B cell (primary cell): ENCODE data around the gene MAP6. TPM values are rescaled to one million over a fixed set of nuclear protein-coding genes. Genes with fewer than 3 reads are reported as not detected.

Source experiments
- ATAC-seq: fragments of 200-7000 bp; cut with Tn5 transposase; one replicate; pipeline ENCODE4 v1.10.0; 2021; ENCODE audit warnings: low read depth, mild to moderate bottlenecking, moderate number of reproducible peaks, moderate library complexity
- CTCF ChIA-PET: fragments of 350-600 bp; sonication (Branson Sonifier 250); formaldehyde crosslinking; loops from one replicate; lab custom pipeline; 2021; ENCODE audit warnings: antibody characterized with exemption, inconsistent platforms; lab: Charles Lee
- POLR2A ChIA-PET: fragments of 350-600 bp; sonication (Branson Sonifier 250); formaldehyde crosslinking; loops from one replicate; lab custom pipeline; 2021; ENCODE audit warnings: antibody characterized with exemption; lab: Charles Lee
- DNase-seq: peaks from one replicate; pipeline ENCODE4 v3.0.0; 2013
- H2AFZ ChIP-seq: 2 replicates; pipeline ENCODE4 v1.6.1; 2012; ENCODE audit warnings: mild to moderate bottlenecking, low read depth, low read length; ENCODE audit not compliant: insufficient read depth, poor library complexity, severe bottlenecking
- H3K27ac ChIP-seq, 2 donors: 1 replicate in 1 of 2; 2 replicates in 1 of 2; pipeline ENCODE4 v1.5.1; 2012 to 2013; ENCODE audit warnings: low read length in 2 of 2, mild to moderate bottlenecking in 2 of 2, moderate library complexity in 1 of 2
- H3K27me3 ChIP-seq, 4 experiments: fragments of 200-600 bp in 1 of 4; sonication (generic) in 1 of 4; replicated peaks in 1 of 4; 1 replicate in 2 of 4; 2 replicates in 2 of 4; pipeline versions ENCODE4 v1.6.1 to v1.7.0; 2013 to 2016; ENCODE audit warnings: low read length in 3 of 4, mild to moderate bottlenecking in 2 of 4, mixed read lengths in 1 of 4, moderate library complexity in 1 of 4; ENCODE audit not compliant: insufficient read depth in 4 of 4, control insufficient read depth in 3 of 4; ENCODE audit errors: control extremely low read depth in 1 of 4
- H3K36me3 ChIP-seq, 2 experiments: replicated peaks in 1 of 2; 1 replicate in 1 of 2; 2 replicates in 1 of 2; pipeline versions ENCODE4 v1.6.1 to v1.7.1; 2013; ENCODE audit warnings: low read length in 1 of 2; ENCODE audit not compliant: insufficient read depth in 2 of 2, control insufficient read depth in 1 of 2; ENCODE audit errors: control extremely low read depth in 1 of 2, extremely low read depth in 1 of 2
- H3K4me1 ChIP-seq, 2 donors: fragments of 200-600 bp in 1 of 2; sonication (generic) in 1 of 2; 1 replicate in 1 of 2; 2 replicates in 1 of 2; pipeline versions ENCODE4 v1.5.1 to v1.6.1; 2013 to 2017; ENCODE audit warnings: low read length in 2 of 2; ENCODE audit not compliant: control insufficient read depth in 2 of 2, insufficient read depth in 2 of 2
- H3K4me2 ChIP-seq: replicated peaks from 2 replicates; pipeline ENCODE3; 2012; ENCODE audit warnings: mild to moderate bottlenecking, low read depth, low read length; ENCODE audit not compliant: poor library complexity, severe bottlenecking
- H3K4me3 ChIP-seq, 5 experiments: fragments of 200-600 bp in 1 of 5; sonication (generic) in 1 of 5; 1 replicate in 3 of 5; 2 replicates in 2 of 5; pipeline versions ENCODE4 v1.5.1 to v1.7.0; 2011 to 2016; ENCODE audit warnings: low read length in 4 of 5, mild to moderate bottlenecking in 4 of 5, low read depth in 2 of 5, control low read depth in 1 of 5, moderate library complexity in 1 of 5; ENCODE audit not compliant: insufficient read depth in 1 of 5; ENCODE audit errors: control extremely low read depth in 1 of 5, extremely low read depth in 1 of 5
- H3K79me2 ChIP-seq: fragments of 200-600 bp; sonication (generic); one replicate; pipeline ENCODE4 v1.6.0; 2016; ENCODE audit warnings: low read length; ENCODE audit not compliant: control insufficient read depth, insufficient read depth
- H3K9ac ChIP-seq: fragments of 200-600 bp; sonication (generic); 2 replicates; pipeline ENCODE4 v1.6.1; 2017; ENCODE audit warnings: mild to moderate bottlenecking, low read length, moderate library complexity
- H3K9me3 ChIP-seq, 3 donors: one replicate each; pipeline versions ENCODE4 v1.6.1 to v1.7.1; 2013; ENCODE audit warnings: low read length in 2 of 3; ENCODE audit not compliant: control insufficient read depth in 2 of 3, insufficient read depth in 1 of 3; ENCODE audit errors: control extremely low read depth in 1 of 3
- H4K20me1 ChIP-seq: 2 replicates; pipeline ENCODE4 v1.6.0; 2012; ENCODE audit warnings: mild to moderate bottlenecking, low read length; ENCODE audit not compliant: insufficient read depth, control insufficient read depth, poor library complexity, severe bottlenecking
- H3K27ac Mint-ChIP-seq: one replicate; pipeline ENCODE4 v1.8.0; 2021; ENCODE audit warnings: mixed read lengths
- H3K27me3 Mint-ChIP-seq: one replicate; pipeline ENCODE4 v1.8.0; 2021; ENCODE audit warnings: mixed read lengths
- H3K4me1 Mint-ChIP-seq: one replicate; pipeline ENCODE4 v1.8.0; 2021; ENCODE audit warnings: mixed read lengths
- H3K4me3 Mint-ChIP-seq: one replicate; pipeline ENCODE4 v1.8.0; 2021; ENCODE audit warnings: mixed read lengths
- H3K9me3 Mint-ChIP-seq: one replicate; pipeline ENCODE4 v1.8.0; 2022; ENCODE audit warnings: mixed read lengths; ENCODE audit not compliant: insufficient read depth
- EZH2 ChIP-seq: IDR thresholded peaks from 2 replicates; pipeline ENCODE4 v1.6.1; 2012; ENCODE audit warnings: borderline replicate concordance, low read depth, mild to moderate bottlenecking, moderate library complexity, low read length; ENCODE audit not compliant: insufficient read depth, poor library complexity, severe bottlenecking
- WGBS: methylation state at CpG from one replicate; pipeline ENCODE4 v1.1.5; 2013; ENCODE audit warnings: missing lambda C conversion rate; ENCODE audit not compliant: insufficient coverage; 5-methylcytosine and 5-hydroxymethylcytosine counted together
- intact Hi-C: fragments of 100-400 bp; cut with micrococcal nuclease; formaldehyde crosslinking; loops from one replicate; pipeline ENCODE4 v1.10.0; 2022
- polyA plus RNA-seq: library from polyadenylated mRNA; depleted of rRNA; stranded (reverse); fragments of >200 nt; gene quantifications from 2 replicates; pipeline ENCODE4 v1.2.3, GENCODE V29; 2012
- total RNA-seq, 2 donors: library from RNA; stranded (reverse); fragments of 120-200 nt in 1 of 2; gene quantifications; 1 replicate in 1 of 2; 2 replicates in 1 of 2; pipeline versions ENCODE4 v1.2.3 to v1.2.4, GENCODE V29; 2013 to 2022
- TF ChIP-seq, protein P1 (sequence below): fragments of 200-600 bp; IDR thresholded peaks from one replicate; pipeline ENCODE4 v1.8.0; 2022; ENCODE audit warnings: antibody characterized with exemption, mild to moderate bottlenecking

MAP6 gene
- total and polyA plus RNA-seq, 2 donors (not counting 1 experiment from before 2014, with no cell fraction given), result 0.54 to 0.57 TPM

DNA sequence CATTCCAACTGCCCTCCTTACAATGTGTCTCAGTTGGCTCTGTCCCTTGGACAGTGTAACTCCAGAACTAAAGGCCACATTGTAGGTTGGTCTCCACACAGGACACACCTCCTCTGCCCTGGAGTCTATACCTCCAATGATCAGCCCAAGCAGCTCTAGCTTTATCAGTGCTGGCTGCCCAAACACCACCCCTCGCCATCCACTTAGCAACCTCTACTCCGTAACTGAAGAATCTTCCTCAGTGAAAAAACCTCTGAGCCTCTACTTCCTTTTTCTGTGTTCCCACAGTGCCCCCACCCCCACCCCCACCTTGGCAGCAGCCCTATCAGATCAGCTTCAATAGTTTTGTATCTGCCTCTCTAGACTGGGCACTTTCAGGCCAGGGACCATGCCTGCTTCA lies 73.4 kb downstream of the MAP6 start:
- peak; percentile 24 for ATAC-seq

DNA sequence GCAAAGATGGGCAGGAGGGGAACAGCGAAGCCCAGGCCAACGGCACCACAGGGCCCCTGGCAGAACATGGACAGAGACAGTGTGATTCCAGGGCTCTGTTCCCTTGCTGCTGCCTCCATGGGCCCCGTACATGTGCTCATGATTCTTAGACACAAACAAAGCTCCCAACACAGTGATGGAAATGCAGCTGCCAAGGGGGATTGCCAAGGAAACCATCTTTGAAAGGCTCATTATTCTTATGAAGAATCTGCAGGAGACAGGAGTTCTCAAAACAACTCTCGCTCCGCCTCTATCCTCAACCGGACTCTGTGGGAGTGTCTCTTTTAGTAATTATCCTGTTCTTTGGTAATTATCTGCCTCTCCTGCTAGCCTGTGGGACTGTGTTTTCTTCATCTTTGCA lies 74.6 kb downstream of the MAP6 start:
- DNase-seq, result no peak
- Mint-ChIP-seq H3K4me3 (no peak overlapping the region), H3K27ac (no peak overlapping the region), H3K9me3 (no peaks in the 10 kb centered on the region), H3K4me1 (peaks cover 15% of the 10 kb centered on the region), H3K27me3 (peaks cover 7% of the 10 kb centered on the region)
- Histone ChIP-seq H3K4me2 (no peak overlapping the region), H3K79me2 (no peaks in the 10 kb centered on the region), H4K20me1 (no peaks in the 10 kb centered on the region), H3K36me3 (no peaks in the 10 kb centered on the region), H3K27me3 (no peaks in the 10 kb centered on the region), H2AFZ (no peak overlapping the region), H3K4me3 (no peak overlapping the region), H3K9me3 (no peaks in the 10 kb centered on the region), H3K27ac (no peak overlapping the region), H3K9ac (no peak overlapping the region), H3K4me1 (peaks cover 13 to 20% of the 10 kb centered on the region in 2 donors)
- intact Hi-C loops, result no loop called here
- ChIA-PET POLR2A (no interaction called here), CTCF (interaction anchor here (0.7 kb wide), 1 partner anchor 17 kb away, joined by 3 read pairs; no protein-coding TSS in a partner anchor)
- ATAC-seq, result no peak
- TF ChIP-seq, protein P1, sequence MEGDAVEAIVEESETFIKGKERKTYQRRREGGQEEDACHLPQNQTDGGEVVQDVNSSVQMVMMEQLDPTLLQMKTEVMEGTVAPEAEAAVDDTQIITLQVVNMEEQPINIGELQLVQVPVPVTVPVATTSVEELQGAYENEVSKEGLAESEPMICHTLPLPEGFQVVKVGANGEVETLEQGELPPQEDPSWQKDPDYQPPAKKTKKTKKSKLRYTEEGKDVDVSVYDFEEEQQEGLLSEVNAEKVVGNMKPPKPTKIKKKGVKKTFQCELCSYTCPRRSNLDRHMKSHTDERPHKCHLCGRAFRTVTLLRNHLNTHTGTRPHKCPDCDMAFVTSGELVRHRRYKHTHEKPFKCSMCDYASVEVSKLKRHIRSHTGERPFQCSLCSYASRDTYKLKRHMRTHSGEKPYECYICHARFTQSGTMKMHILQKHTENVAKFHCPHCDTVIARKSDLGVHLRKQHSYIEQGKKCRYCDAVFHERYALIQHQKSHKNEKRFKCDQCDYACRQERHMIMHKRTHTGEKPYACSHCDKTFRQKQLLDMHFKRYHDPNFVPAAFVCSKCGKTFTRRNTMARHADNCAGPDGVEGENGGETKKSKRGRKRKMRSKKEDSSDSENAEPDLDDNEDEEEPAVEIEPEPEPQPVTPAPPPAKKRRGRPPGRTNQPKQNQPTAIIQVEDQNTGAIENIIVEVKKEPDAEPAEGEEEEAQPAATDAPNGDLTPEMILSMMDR, result no peak
- TF ChIP-seq EZH2, result no peak
- whole genome bisulfite sequencing, result 93% methylated on average over 6 of the region's 6 CpGs

More for the DNA sequence above, 73.4 kb downstream of the MAP6 start:
- no peak overlapping the region for H3K4me3 ChIP-seq
- no peak overlapping the region for H3K27ac ChIP-seq
- no peaks in the 10 kb centered on the region for H3K79me2 ChIP-seq
- H3K4me2 ChIP-seq, result peak overlapping the region; percentile 53
- ChIA-PET POLR2A (no interaction called here), CTCF (interaction anchor here (1.0 to 1.1 kb wide), 2 partner anchors 11 to 51 kb away, joined by 3 to 4 read pairs; no protein-coding TSS in a partner anchor)
- H4K20me1 ChIP-seq, result no peaks in the 10 kb centered on the region
- intact Hi-C loops, result no loop called here
- H3K27me3 Mint-ChIP-seq, result peaks cover 11% of the 10 kb centered on the region
- no peak for TF ChIP-seq EZH2
- TF ChIP-seq, protein P1, result no peak
- peak overlapping the region; percentile 4 for H3K27ac Mint-ChIP-seq
- no peaks in the 10 kb centered on the region for H3K27me3 ChIP-seq
- H2AFZ ChIP-seq, result peak overlapping the region; percentile 54
- DNase-seq, result peak; percentile 31
- no peaks in the 10 kb centered on the region for H3K9me3 Mint-ChIP-seq
- H3K4me1 Mint-ChIP-seq, result peaks cover 15% of the 10 kb centered on the region
- H3K36me3 ChIP-seq, result no peaks in the 10 kb centered on the region
- H3K9ac ChIP-seq, result no peak overlapping the region
- peaks cover 13 to 20% of the 10 kb centered on the region in 2 donors for H3K4me1 ChIP-seq
- peak overlapping the region; percentile 12 for H3K4me3 Mint-ChIP-seq
- WGBS, result 49% methylated on average over 2 of the region's 2 CpGs
- H3K9me3 ChIP-seq, result no peaks in the 10 kb centered on the region
